ENCODE results near the gene RNMT.
"Not testable (repeated sequence)": the region's sequence is repeated elsewhere in the genome, so short reads cannot be mapped to it uniquely, and the experiment has no call there.

RNMT gene

GRCh38 chr18:13726232-13726971 is at the start of gene RNMT, which contains the start of gene FAM210A:
Gene RNMT (plus strand): TSS chr18:13726673. CDS start chr18:13731518, 4,845 bp downstream.
Gene FAM210A (minus strand): TSS chr18:13726558. CDS start chr18:13682077, 44,481 bp downstream.
- peak; percentile 89 to 93 (median 90) for DNase-seq (ENCODE audit: low read depth in 2 of 3, low spot score in 1 of 3)

- not testable (repeated sequence) for DNase-seq (ENCODE audit: low read depth in 2 of 3, low spot score in 1 of 3)
Measured at GRCh38 chr18:13677350-13677749, 49.1 kb upstream of the RNMT start.

- no peak for DNase-seq (ENCODE audit: low read depth in 2 of 3, low spot score in 1 of 3)
Measured at GRCh38 chr18:13680612-13681011, 45.9 kb upstream of the RNMT start.

- no peak for DNase-seq (ENCODE audit: low read depth in 2 of 3, low spot score in 1 of 3)
Measured at GRCh38 chr18:13681701-13682100, 44.8 kb upstream of the RNMT start.

- DNase-seq (ENCODE audit: low read depth in 2 of 3, low spot score in 1 of 3) = no peak
Measured at GRCh38 chr18:13684546-13684945, 41.9 kb upstream of the RNMT start.

- no peak for DNase-seq (ENCODE audit: low read depth in 2 of 3, low spot score in 1 of 3)
Measured at GRCh38 chr18:13688191-13689136, 38.0 kb upstream of the RNMT start.

- not testable (repeated sequence) for DNase-seq (ENCODE audit: low read depth in 2 of 3, low spot score in 1 of 3)
Measured at GRCh38 chr18:13690060-13690459, 36.4 kb upstream of the RNMT start.

GRCh38 chr18:13695337-13695736 is 31.1 kb upstream of the RNMT start:
- DNase-seq (ENCODE audit: low read depth in 2 of 3, low spot score in 1 of 3) = not testable (repeated sequence)

- no peak for DNase-seq (ENCODE audit: low read depth in 2 of 3, low spot score in 1 of 3)
Measured at GRCh38 chr18:13696961-13697360, 29.5 kb upstream of the RNMT start.

- DNase-seq (ENCODE audit: low read depth in 2 of 3, low spot score in 1 of 3) = no peak
Measured at GRCh38 chr18:13700153-13700552, 26.3 kb upstream of the RNMT start.

GRCh38 chr18:13703899-13704298 is 22.6 kb upstream of the RNMT start:
- no peak for DNase-seq (ENCODE audit: low read depth in 2 of 3, low spot score in 1 of 3)

- no peak for DNase-seq (ENCODE audit: low read depth in 2 of 3, low spot score in 1 of 3)
Measured at GRCh38 chr18:13710414-13710831, 16.1 kb upstream of the RNMT start.

GRCh38 chr18:13712400-13713131 is 13.9 kb upstream of the RNMT start:
- no peak for DNase-seq (ENCODE audit: low read depth in 2 of 3, low spot score in 1 of 3)

- DNase-seq (ENCODE audit: low read depth in 2 of 3, low spot score in 1 of 3) = no peak
Measured at GRCh38 chr18:13713455-13714055, 12.9 kb upstream of the RNMT start.

- no peak for DNase-seq (ENCODE audit: low read depth in 2 of 3, low spot score in 1 of 3)
Measured at GRCh38 chr18:13715330-13715729, 11.1 kb upstream of the RNMT start.

GRCh38 chr18:13716916-13717315 is 9.6 kb upstream of the RNMT start:
- no peak for DNase-seq (ENCODE audit: low read depth in 2 of 3, low spot score in 1 of 3)

GRCh38 chr18:13720123-13720522 is 6.3 kb upstream of the RNMT start:
- DNase-seq (ENCODE audit: low read depth in 2 of 3, low spot score in 1 of 3) = no peak

- DNase-seq (ENCODE audit: low read depth in 2 of 3, low spot score in 1 of 3) = no peak
Measured at GRCh38 chr18:13720847-13721246, 5.6 kb upstream of the RNMT start.

- no peak for DNase-seq (ENCODE audit: low read depth in 2 of 3, low spot score in 1 of 3)
Measured at GRCh38 chr18:13725566-13726231, 774 bp upstream of the RNMT start.

GRCh38 chr18:13726972-13727331 is 479 bp downstream of the RNMT start:
- peak in 1 of 3 donors; percentile 12 for DNase-seq (ENCODE audit: low read depth in 2 of 3, low spot score in 1 of 3)

Data from stimulated activated CD4-positive, alpha-beta T cell treated with anti-CD3 and anti-CD28 coated beads, Interleukin-12 subunit alpha, Interleukin-12 subunit beta, amount 100 ng/mL, for 48 hours (primary cell).